GM19397 (cell line): Measurements from ENCODE around the gene ZBTB46.
"Not testable (repeated sequence)": the region's sequence is repeated elsewhere in the genome, so short reads cannot be mapped to it uniquely, and the experiment has no call there.

Experiments
- ATAC-seq: cut with Tn5 transposase; IDR thresholded peaks from one replicate; pipeline ENCODE4 v1.9.1; 2021; ENCODE audit warnings: mild to moderate bottlenecking, moderate library complexity; ENCODE audit not compliant: unreplicated experiment

The ZBTB46 gene

GRCh38 chr20:63819224-63819921, 11.7 kb downstream of the ZBTB46 start:
- no peak for ATAC-seq

- no peak for ATAC-seq
Observed at GRCh38 chr20:63815615-63816253, 15.3 kb downstream of the ZBTB46 start.

GRCh38 chr20:63814891-63815614, 16.0 kb downstream of the ZBTB46 start:
- no peak for ATAC-seq

GRCh38 chr20:63811491-63811875, 19.6 kb downstream of the ZBTB46 start:
- ATAC-seq = no peak

- no peak for ATAC-seq
Observed at GRCh38 chr20:63810730-63811490, 20.2 kb downstream of the ZBTB46 start.

- no peak for ATAC-seq
Observed at GRCh38 chr20:63809856-63810255, 21.2 kb downstream of the ZBTB46 start.

GRCh38 chr20:63808964-63809674, 21.9 kb downstream of the ZBTB46 start:
- ATAC-seq = no peak

GRCh38 chr20:63808145-63808724, 22.8 kb downstream of the ZBTB46 start:
- no peak for ATAC-seq

- ATAC-seq = no peak
Observed at GRCh38 chr20:63807654-63808053, 23.4 kb downstream of the ZBTB46 start.

- no peak for ATAC-seq
Observed at GRCh38 chr20:63804308-63804636, 26.8 kb downstream of the ZBTB46 start.

- ATAC-seq = no peak
Observed at GRCh38 chr20:63802469-63803240, 28.4 kb downstream of the ZBTB46 start.

GRCh38 chr20:63801174-63801573, 29.9 kb downstream of the ZBTB46 start:
- not testable (repeated sequence) for ATAC-seq

- ATAC-seq = not testable (repeated sequence)
Observed at GRCh38 chr20:63800411-63800810, 30.7 kb downstream of the ZBTB46 start.

GRCh38 chr20:63799127-63799526, 31.9 kb downstream of the ZBTB46 start:
- not testable (repeated sequence) for ATAC-seq

GRCh38 chr20:63797175-63797574, 33.9 kb downstream of the ZBTB46 start:
- ATAC-seq = not testable (repeated sequence)

- ATAC-seq = no peak
Observed at GRCh38 chr20:63795178-63795830, 35.8 kb downstream of the ZBTB46 start.

GRCh38 chr20:63794614-63795013, 36.5 kb downstream of the ZBTB46 start:
- no peak for ATAC-seq

- ATAC-seq = no peak
Observed at GRCh38 chr20:63792866-63793265, 38.2 kb downstream of the ZBTB46 start.

- ATAC-seq = no peak
Observed at GRCh38 chr20:63791497-63792156, 39.4 kb downstream of the ZBTB46 start.
